A549 treated with AZD2906 at 1 μM for 4 hours (cell line): ENCODE results near the gene TMEM244. TPM values are rescaled to one million over a fixed set of nuclear protein-coding genes. Genes with fewer than 3 reads are reported as not detected.

ENCODE experiments used
- total RNA-seq: library from RNA; stranded (reverse); fragments of 200-300 nt; extraction: Qiagen RNA extraction; gene quantifications from 5 replicates; pipeline ENCODE4 v1.2.3, GENCODE V29; 2022

The TMEM244 gene, protein sequence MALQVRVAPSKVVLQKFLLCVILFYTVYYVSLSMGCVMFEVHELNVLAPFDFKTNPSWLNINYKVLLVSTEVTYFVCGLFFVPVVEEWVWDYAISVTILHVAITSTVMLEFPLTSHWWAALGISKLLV
- total RNA-seq, result not detected in 5 replicates

DNA sequence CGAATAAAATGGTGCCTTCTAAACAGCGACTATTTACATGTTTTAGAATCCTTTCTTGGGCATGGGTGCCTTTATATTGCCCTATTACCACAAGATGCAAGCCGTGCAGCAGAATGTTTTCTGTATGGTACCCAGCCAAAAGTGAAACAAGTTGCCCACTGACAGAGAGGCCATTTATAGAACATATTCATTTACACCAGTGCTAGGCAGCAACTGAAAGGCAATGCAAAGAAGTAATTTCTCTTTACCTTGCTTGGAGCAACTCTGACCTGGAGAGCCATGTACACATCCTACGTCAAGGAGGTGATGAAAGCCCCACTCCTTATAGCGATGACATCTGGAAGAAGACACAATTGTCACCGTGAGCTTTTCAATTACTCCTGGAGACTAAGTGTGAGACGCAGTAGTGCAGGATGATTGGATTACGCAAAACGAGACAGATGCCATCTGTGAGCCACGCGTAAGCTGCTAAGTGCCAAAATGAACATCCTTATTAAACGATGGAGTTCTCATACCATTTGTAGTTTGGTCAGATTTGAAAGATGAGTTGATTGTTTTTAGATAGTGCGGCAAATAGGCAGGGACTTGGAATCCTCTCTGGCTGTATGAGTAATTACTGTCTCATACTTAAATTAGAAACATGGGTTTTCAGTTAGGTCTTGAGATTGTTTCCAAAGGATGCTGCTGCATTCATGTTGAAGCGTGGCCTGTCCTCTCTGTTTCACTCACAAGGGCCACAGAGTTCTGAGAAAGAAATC, at the start of gene TMEM244:
TMEM244 (minus strand) TSS at position 408 of the 758 bp plus-strand sequence; CDS start at position 281, 127 bp downstream.

Other genes with a start within 250 kb of the TMEM244 start
- 4.3 to 6.6 TPM (median 4.9 TPM) in 5 replicates for gene ARHGAP18, start 151.1 kb downstream of the TMEM244 start, total RNA-seq
- gene L3MBTL3, start 157.3 kb upstream of the TMEM244 start, total RNA-seq, result 2.1 to 3.1 TPM (median 3.0 TPM) in 5 replicates